NCI-H2081 treated with DMSO at 0.1 percent for 48 hours (cell line): ENCODE measurements around the gene PPP2R3A.

Experiments used
- DNase-seq: peaks from one replicate; lab custom pipeline; 2025; lab: John Stamatoyannopoulos, UW

The PPP2R3A gene

GRCh38 chr3:135973841-135974240, 8.3 kb downstream of the PPP2R3A start:
- no peak for DNase-seq

- DNase-seq: no peak
These were observed 9.5 kb downstream of the PPP2R3A start for GRCh38 chr3:135975053-135975452.

GRCh38 chr3:135975536-135975935, 10.0 kb downstream of the PPP2R3A start:
- DNase-seq: no peak

- DNase-seq: no peak
These were observed 14.8 kb downstream of the PPP2R3A start for GRCh38 chr3:135980343-135980742.

GRCh38 chr3:135981701-135982403, 16.3 kb downstream of the PPP2R3A start:
- DNase-seq: no peak

- DNase-seq: no peak
These were observed 16.9 kb downstream of the PPP2R3A start for GRCh38 chr3:135982404-135982761.

GRCh38 chr3:135982922-135983581, 17.5 kb downstream of the PPP2R3A start:
- DNase-seq: no peak

- no peak for DNase-seq
These were observed 22.1 kb downstream of the PPP2R3A start for GRCh38 chr3:135987661-135988060.

GRCh38 chr3:135989242-135989641, 23.7 kb downstream of the PPP2R3A start:
- no peak for DNase-seq

GRCh38 chr3:135990903-135991302, 25.4 kb downstream of the PPP2R3A start:
- no peak for DNase-seq

- DNase-seq: no peak
These were observed 26.1 kb downstream of the PPP2R3A start for GRCh38 chr3:135991621-135992020.

GRCh38 chr3:135992072-135992471, 26.5 kb downstream of the PPP2R3A start:
- DNase-seq: no peak

GRCh38 chr3:135994708-135995337, 29.3 kb downstream of the PPP2R3A start:
- no peak for DNase-seq

GRCh38 chr3:135995766-135996165, 30.2 kb downstream of the PPP2R3A start:
- no peak for DNase-seq

GRCh38 chr3:135997554-135998320, 32.2 kb downstream of the PPP2R3A start:
- DNase-seq: no peak

GRCh38 chr3:136008221-136008620, 42.7 kb downstream of the PPP2R3A start:
- no peak for DNase-seq

- DNase-seq: no peak
These were observed 43.4 kb downstream of the PPP2R3A start for GRCh38 chr3:136008732-136009470.

GRCh38 chr3:136018876-136019275, 53.3 kb downstream of the PPP2R3A start:
- no peak for DNase-seq

GRCh38 chr3:136021803-136022202, 56.3 kb downstream of the PPP2R3A start:
- DNase-seq: no peak

- no peak for DNase-seq
These were observed 57.2 kb downstream of the PPP2R3A start for GRCh38 chr3:136022529-136023263.
